Stimulated activated CD8-positive, alpha-beta memory T cell treated with anti-CD3 and anti-CD28 coated beads, Interleukin-7, amount 100 ng/mL, for 4 hours (primary cell): ENCODE measurements around the gene ZMIZ1.

Source experiments
- DNase-seq, 2 donors: peaks; one replicate each; pipeline ENCODE4 v3.0.0-alpha.2; 2020; ENCODE audit warnings: low read depth in 2 of 2

The ZMIZ1 gene

DNA sequence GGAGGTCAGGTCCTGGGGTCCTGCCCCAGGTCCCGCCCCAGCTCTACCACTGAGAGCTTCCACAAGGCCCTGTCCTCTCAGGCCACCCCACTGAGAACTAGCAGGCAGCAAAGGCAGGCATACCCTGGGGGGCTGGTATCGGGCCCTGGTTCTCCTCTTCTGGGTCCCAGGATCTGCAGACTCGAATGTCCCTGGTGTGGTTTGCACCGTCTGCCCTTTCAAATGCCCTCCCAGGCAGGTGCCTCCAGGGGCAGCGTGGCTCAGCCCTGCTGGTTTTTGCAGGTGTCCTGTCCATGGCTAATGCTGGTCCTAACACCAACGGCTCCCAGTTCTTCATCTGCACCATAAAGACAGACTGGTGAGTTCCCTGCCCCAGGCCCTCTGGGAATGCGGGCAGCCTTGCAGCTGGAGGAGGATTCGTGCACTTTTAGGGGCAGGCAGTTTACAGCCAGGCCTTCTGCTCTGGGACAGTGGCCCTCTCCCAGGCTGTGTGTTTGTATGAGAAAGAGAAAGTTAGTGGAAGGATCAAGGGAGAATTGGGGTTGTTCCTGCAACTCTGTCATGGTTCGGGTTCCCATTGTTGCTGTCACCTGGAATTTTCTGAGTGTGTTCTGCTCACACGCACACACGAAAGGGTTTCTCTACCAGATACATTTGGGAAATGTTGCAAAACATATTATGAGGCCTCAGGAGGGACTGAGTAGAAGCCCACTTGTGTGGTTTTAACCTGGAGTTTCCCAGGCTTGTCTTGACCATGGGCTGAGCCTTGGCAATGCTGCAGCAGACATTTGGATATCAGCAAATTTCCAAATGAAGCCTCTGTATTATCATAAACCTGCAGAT lies 283.5 kb downstream of the ZMIZ1 start:
- DNase-seq, result no peak

DNA sequence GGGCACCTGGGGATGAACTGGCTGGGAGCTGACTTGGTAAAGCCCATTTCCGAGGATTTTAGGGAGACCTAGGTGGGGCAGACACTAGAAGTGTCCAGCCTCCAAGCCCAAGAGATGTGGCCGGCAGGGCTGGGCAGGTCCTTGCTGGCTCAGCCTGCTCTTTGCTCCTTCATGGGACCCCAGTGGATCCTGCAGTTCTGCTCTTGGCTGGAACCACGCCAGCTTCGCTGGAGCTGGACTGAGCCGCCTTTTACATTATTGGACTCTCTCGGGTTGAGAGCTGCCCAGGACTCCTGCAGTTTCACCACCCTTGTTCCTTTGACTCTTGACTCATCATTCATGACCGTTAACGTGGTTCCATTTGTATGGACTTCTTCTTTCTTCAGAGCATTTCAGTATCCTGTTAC lies 284.2 kb downstream of the ZMIZ1 start:
- DNase-seq, result no peak

DNA sequence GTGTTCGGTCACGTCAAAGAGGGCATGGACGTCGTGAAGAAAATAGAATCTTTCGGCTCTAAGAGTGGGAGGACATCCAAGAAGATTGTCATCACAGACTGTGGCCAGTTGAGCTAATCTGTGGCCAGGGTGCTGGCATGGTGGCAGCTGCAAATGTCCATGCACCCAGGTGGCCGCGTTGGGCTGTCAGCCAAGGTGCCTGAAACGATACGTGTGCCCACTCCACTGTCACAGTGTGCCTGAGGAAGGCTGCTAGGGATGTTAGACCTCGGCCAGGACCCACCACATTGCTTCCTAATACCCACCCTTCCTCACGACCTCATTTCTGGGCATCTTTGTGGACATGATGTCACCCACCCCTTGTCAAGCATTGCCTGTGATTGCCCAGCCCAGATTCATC lies 285.0 kb downstream of the ZMIZ1 start:
- no peak for DNase-seq

DNA sequence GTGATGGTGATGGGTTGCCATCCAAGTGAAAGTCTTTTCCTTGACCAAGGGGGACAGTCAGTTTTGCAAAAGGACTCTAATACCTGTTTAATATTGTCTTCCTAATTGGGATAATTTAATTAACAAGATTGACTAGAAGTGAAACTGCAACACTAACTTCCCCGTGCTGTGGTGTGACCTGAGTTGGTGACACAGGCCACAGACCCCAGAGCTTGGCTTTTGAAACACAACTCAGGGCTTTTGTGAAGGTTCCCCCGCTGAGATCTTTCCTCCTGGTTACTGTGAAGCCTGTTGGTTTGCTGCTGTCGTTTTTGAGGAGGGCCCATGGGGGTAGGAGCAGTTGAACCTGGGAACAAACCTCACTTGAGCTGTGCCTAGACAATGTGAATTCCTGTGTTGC lies 285.4 kb downstream of the ZMIZ1 start:
- DNase-seq, result no peak

DNA sequence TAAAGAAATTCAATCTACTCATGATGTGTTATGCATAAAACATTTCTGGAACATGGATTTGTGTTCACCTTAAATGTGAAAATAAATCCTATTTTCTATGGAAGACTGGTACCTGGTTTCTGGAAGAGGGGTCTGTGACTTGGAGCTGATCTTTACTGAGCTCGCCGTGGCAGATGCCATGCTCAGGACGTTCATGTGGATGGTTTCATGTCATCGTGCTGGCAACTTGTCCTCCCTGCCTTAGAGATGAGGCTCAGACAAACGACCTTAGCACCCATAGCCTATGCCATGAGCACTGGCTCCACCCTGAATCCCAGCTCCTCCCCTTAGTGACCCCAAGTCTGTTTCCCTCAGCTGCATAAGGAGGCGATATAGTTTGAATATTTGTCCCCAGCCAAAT lies 285.8 kb downstream of the ZMIZ1 start:
- no peak for DNase-seq

DNA sequence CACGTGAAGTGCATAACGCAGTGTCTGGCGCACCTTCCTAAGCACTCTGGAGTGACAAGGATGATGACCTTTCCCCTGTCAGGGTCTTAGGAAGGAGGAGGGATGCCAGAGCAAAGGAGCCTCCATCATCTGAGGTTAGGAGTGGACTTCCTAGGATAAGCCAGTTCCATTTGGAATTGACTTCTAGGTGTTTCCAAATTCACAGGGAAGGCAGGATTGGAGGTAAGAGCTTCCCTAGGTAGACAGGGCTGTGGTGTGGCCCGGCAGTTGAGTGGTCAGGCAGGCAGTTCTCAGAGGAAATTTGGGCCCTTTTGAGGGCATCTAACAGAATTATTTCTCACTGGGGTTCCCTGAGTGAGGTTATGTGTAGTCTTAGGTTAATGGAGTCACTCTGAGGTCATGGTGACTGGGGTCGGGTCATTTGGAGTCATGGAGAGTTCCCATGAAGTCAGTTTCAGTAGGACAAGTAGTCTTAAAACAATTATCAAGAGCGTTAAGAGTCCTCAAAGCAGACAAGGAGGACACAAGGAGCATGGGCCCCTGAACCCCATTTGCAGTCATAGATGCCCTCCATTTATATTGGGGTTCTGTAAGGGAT lies 286.8 kb downstream of the ZMIZ1 start:
- no peak for DNase-seq

DNA sequence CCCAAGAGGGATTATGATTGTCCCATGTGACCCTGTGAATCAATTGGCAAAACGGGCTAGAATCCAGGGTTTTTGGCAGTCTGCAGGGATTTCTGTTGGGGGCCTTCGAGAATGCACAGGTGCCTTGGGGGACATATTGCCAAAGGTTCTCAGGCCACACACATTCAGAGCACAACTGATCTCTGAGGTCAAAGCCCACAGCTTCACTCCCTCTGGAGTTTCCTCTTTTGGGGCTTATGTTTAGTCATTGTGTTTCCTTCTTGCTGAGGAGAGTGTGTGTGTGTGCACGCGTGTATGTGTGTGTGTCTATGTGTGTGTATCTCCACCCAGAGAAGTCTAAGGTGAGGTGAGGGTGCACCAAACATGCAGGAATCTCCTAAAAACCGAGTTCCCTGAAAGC lies 287.3 kb downstream of the ZMIZ1 start:
- DNase-seq, result no peak

- no peak for DNase-seq
Observed at GRCh38 chr10:79357180-79357579, 288.4 kb downstream of the ZMIZ1 start.

- no peak for DNase-seq
Observed at GRCh38 chr10:79358811-79359210, 290.0 kb downstream of the ZMIZ1 start.

DNA sequence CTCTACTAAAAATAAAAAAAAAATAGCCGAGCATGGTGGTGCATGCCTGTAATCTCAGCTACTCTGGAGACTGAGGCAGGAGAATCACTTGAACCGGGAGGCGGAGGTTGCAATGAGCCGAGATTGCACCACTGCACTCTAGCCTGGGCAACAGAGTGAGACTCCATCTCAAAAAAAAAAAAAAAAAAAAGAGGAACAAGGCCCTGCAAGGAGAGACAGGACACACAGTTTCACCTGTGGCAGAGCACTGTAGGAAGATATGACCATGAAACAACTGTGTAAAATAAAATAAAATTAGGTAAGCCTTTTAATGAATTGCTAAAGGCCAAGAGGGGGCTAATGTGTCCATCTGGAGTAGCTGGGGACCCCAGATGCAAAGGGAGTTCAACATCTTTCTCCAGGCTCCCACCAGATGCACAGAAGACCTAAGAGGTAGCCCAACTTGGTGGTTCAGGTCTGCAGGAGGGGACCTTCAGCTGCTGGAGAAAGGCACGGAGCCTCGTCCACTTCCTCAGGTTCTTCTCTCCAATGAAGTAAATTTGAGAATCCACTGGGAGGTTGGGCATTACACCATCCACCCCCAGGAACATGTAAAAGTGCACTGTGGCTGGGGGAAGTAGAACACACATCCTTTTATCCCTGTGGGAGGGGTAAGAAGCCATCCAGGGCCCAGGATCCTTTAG lies 291.2 kb downstream of the ZMIZ1 start:
- DNase-seq, result no peak

DNA sequence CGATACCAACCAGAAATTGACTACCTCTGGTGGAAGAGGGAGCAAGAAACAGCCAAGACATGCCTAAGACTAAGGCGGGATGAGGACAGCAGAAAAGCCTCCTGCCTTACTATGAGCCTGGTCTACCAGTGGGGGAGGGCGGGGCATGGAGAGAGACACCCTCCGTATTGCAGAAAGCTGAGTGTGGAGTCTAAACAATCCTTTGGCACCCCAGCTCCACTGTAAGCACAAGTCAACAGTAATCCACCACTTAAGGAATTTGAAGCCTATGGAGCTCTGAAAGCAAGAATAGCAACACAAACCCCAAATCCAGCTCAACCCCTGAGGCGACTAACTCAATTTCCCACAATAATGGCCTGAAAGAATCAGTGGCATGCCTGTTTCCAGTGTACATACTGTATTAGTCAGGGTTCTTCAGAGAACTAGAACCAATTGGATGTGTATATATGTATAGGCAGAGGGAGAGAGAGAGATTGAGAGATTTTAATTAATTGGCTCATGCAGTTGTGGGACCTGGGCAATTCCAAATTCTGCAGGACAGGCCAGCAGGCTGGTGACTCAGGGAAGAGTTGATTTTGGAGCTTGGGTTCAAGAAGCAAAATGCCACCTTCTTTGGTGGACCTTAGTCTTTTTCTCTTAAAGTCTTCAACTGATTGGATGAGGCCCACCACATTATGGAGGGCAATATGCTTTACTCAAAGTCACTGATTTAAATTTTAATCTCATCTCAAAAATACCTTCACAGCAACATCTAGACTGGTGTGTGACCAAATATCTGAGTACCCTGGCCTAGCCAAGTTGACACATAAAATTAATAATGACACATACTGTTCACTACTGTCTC lies 292.0 kb downstream of the ZMIZ1 start:
- no peak for DNase-seq

DNA sequence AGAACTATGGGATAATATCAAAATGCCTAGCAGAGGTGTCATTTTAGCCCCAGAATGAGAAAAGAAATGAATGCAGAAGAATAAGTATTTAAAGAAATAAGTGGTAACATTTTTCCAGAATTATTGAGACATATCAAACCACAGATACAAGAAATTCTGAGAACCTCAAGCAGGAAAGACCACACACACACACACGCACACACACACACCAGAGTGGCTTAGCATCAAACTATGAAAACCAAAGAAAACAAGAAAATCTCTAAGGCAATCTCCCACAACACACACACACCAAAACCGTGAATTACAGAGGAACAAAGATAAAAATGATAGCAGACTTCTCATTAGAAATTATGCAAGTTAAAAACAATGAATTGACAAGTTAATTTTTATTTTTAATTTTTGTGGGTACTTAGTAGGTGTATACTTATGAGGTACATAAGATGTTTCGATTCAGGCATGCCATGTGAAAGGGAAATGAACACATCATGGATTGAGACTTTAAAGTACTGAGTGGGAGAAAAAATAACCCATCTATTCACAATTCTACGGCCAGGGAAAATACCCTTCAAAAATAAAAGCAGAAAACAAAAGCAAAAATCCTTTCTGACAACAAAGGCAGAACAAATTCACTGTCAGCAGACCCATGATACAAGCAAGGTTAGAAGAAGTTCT lies 293.1 kb downstream of the ZMIZ1 start:
- no peak for DNase-seq
